GM12875 (cell line): ENCODE measurements around the gene TPPP3.

Source experiments
- H3K4me3 ChIP-seq: one replicate; pipeline ENCODE4 v1.5.1; 2011; ENCODE audit warnings: low read depth, low read length, control low read depth
- TF ChIP-seq, protein P1 (sequence below): IDR thresholded peaks from 2 replicates; pipeline ENCODE4 v1.5.1; 2011; ENCODE audit warnings: low read depth, mild to moderate bottlenecking, control low read depth, inconsistent platforms, low read length, moderate library complexity, borderline replicate concordance; ENCODE audit not compliant: insufficient read depth

Gene TPPP3

DNA sequence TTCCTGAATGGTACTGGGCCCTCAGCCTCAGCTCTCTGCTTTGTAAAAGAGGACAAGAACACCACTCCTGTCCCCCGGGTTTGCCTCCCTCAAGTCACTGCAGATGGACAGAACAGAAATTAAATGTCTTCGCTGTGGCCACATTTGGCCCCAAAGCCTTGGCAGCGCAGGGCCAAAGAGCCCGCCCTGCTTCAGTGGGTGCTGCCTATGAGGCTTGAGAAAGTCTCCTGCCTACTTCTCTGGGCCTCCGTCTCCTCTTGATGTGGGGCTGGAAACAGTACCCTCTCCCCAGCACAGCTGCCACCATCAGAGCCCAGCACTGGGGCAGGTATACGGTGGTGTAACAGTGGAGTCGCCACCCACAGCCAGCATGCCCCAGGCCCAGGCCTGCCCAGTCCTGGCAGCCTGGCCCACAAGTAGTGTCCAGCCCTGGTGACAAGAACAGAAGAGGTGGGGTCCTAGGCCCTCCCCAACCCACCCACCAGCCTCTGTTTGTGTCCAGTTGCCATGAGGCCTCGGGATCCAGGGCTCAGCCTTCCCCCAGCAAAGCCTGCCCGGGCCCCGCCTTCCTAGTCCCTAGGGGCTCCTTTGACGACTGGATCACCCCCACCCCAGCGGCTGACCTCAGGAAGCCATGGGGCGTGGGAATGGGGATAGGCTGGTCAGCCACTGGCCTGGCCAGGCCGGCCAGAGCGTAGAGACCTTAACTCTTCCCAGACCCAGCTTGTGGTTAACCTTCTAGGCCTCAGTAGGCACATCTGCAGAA is 3.9 kb upstream of the TPPP3 start:
- TF ChIP-seq, protein P1, sequence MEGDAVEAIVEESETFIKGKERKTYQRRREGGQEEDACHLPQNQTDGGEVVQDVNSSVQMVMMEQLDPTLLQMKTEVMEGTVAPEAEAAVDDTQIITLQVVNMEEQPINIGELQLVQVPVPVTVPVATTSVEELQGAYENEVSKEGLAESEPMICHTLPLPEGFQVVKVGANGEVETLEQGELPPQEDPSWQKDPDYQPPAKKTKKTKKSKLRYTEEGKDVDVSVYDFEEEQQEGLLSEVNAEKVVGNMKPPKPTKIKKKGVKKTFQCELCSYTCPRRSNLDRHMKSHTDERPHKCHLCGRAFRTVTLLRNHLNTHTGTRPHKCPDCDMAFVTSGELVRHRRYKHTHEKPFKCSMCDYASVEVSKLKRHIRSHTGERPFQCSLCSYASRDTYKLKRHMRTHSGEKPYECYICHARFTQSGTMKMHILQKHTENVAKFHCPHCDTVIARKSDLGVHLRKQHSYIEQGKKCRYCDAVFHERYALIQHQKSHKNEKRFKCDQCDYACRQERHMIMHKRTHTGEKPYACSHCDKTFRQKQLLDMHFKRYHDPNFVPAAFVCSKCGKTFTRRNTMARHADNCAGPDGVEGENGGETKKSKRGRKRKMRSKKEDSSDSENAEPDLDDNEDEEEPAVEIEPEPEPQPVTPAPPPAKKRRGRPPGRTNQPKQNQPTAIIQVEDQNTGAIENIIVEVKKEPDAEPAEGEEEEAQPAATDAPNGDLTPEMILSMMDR: no peak
- H3K4me3 ChIP-seq: no peak overlapping the region

DNA sequence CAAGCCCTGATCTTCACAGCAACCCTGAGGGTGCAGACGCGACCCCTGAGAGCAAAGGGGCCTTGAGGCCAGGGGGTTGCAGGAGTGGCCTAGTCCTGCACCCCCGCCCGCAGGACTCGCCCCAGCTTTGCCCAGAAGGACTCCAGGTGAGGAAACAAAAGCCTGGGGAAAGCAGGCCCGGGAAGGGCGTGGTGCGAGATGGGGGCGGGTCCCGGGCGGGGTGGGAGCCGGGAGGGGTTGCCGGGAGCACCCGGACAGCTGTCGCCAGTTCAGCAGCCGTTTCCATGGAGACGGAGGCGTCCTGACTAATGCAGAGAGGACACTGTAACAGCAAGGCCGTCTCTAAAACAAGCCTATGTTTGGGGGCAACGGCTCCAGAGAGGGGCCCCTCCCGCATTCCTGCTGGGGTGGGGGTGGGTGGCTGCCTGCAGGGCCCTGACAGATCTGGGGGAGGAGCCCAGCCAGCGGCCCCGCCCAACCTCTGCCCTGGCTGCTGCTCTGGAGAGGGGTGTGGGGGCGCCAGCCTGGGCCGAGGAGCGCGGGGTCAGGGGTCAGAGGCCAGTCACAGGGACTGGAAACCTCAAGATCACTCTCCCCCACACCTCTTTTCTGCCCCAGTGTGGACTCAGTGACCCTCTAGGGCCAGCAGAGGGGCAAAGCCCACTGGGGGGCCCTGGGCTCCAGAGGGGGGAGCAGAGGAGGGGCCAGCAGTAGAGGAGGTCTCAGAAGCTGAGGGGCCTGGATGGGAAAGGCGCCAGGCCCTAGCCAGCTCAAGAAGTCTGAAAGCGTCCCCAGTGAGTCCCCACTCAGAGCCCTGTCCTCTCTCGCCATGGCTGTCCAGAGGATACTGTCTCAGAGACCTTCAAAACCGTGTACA is 3.1 kb upstream of the TPPP3 start:
- TF ChIP-seq, protein P1: no peak
- H3K4me3 ChIP-seq: no peak overlapping the region

DNA sequence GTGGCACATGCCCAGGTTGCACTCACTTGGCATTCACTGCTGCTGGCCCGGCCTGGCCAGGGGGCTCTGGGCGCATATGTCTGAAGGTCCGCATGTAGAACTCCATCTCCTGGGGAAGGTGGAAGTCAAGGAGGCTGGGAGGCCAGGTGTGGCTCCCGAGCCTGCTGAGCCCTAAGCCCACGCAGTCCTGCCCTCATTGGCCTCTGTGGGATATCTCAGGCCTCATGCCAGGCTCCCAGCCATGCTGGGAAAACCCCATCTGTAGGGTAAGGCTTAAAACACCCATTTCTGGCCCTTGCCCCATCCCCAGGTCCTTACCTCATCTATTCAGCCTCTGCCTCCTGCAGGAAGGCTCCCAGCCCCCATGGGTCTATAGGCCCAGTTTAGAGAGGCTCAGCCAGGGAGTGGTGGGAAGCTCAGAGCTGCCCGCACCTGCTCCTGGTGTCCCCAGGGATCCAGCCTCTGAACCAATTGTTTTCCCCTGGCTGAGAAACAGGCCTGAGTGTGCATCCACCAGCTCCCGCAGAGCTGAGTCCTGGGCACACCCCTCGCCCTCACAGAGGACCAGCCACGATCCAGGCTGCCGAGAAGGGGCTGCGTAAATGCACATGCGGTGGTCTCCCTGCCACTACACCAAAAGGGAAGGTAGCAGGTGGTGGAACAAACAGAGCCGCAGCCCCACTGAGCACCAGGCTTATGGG is 2.3 kb upstream of the TPPP3 start:
- TF ChIP-seq, protein P1: no peak
- H3K4me3 ChIP-seq: no peak overlapping the region

DNA sequence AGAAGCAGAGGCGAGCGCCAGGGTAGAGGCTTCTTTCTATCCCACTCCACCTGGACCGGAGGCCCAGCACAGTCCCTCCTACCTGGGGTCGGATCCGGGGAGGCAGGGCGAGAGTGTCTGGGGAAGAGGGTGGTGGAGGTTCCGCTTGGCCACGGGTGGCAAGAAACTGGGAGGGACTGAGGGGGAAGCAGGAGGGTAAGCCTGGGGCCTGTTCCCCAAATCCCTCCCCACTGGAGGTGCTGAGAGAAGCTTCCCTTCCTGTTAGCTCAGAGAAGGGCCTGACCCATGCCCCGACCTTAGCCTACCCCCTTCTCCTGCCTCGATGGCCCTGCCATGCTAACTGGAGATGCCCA is 1.8 kb upstream of the TPPP3 start:
- H3K4me3 ChIP-seq: no peak overlapping the region
- TF ChIP-seq, protein P1: no peak

DNA sequence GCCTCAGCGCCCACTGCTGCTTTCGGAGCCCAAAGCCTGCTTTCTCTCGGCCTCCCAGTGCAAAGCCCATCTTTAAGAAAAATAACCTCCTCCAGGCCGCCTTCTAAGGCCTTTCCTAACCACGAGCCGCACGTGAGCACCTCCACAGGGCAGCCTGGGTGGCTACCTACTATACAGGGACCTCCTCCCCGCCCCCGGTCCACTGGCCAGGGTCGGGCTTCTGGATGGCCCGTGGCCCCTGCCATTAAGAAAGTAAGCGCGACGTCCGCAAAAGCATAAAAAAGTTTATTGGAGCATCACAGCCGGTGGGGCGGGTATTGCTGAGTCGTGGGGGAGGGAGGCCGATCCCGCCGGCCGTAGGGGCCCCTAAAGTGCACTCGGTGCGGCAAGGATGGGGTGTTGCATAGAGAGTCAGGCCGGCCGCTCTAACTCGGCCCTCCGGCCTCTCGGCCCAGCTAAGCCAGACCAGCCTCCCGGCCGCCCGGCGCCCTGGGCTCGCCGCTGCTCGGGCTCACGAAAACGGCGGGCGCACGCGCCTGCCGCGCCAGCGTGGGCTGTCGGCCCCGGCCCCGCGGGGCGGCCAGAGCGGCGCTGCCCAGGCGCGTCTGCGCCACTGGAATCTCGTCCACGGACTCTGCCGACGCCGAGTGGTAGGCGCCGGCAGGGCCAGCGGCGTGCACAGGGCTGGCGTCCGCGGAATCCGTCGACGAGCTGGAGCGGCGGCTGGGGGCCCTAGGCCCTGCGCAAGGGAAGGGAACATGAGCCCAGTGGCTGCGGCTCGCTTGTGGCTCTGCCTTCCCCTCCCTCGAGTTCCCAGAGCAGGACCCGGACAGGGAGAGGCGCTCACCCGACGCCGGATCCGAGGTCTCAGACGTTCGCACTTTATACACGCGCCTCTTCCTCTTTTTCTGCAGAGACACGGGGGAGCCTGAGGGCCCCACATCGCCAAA is 1.1 kb upstream of the TPPP3 start:
- H3K4me3 ChIP-seq: no peak overlapping the region
- TF ChIP-seq, protein P1: no peak

DNA sequence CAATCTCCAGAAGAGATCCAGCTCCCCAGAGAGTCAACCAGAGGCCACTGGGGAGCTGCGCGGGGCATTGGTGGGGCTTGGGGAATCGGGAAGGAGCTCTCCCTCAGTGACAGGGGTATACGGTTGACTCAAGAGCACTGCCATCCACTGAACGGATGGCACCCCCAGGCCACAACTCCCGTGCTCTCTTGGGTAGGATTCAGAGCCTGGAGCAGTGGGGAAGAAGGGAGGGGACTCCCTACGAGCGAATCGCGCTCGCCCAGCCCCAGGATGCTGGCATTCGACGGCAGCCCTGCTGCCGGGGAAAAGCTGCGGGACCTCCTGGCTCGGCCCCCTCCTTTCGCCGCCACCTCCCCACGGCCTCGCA is 473 bp upstream of the TPPP3 start:
- TF ChIP-seq, protein P1: no peak
- H3K4me3 ChIP-seq: no peak overlapping the region
